Right lobe of liver (tissue), 4 donors: Measurements from ENCODE around the gene FAM204A.

Experiments
- POLR2A ChIP-seq: fragments of 450-650 bp; IDR thresholded peaks from one replicate; pipeline ENCODE4 v1.6.1; 2017; ENCODE audit warnings: antibody characterized with exemption, mild to moderate bottlenecking
- TF ChIP-seq, protein P1 (sequence below), 4 donors: fragments of 200-600 bp in 3 of 4; fragments of 450-650 bp in 1 of 4; IDR thresholded peaks; one replicate each; pipeline versions ENCODE4 v1.5.1 to v1.8.0; 2016 to 2022; ENCODE audit warnings: antibody characterized with exemption in 4 of 4, mild to moderate bottlenecking in 2 of 4
- donor health status: DM: no; HTN: no; CAD: no.
- donor health status: DM: no; HTN: no; CAD: no.
- donor health status: DM: no; HTN: yes; CAD: no.

DNA sequence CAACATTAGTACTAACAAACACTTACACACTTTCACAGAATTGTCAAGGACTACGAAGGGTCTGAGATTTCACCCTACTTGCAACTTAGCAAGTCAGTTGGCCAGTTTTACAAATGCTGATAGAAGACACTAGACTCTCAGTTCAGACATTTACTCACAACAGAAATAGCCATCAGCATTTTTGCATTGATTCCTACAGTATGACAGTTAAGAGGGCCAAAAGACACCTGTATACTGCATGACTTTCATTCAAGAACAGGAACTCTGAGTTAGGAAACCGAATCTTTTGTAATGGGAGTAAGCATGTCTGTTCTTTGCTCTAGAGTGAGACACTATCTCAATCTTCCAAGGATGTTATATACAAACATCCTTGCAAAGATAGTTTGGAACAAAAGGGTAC, 40.9 kb downstream of the FAM204A start:
- no peak for TF ChIP-seq POLR2A
- TF ChIP-seq, protein P1, sequence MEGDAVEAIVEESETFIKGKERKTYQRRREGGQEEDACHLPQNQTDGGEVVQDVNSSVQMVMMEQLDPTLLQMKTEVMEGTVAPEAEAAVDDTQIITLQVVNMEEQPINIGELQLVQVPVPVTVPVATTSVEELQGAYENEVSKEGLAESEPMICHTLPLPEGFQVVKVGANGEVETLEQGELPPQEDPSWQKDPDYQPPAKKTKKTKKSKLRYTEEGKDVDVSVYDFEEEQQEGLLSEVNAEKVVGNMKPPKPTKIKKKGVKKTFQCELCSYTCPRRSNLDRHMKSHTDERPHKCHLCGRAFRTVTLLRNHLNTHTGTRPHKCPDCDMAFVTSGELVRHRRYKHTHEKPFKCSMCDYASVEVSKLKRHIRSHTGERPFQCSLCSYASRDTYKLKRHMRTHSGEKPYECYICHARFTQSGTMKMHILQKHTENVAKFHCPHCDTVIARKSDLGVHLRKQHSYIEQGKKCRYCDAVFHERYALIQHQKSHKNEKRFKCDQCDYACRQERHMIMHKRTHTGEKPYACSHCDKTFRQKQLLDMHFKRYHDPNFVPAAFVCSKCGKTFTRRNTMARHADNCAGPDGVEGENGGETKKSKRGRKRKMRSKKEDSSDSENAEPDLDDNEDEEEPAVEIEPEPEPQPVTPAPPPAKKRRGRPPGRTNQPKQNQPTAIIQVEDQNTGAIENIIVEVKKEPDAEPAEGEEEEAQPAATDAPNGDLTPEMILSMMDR (IDR thresholded peaks at IDR 0.05), result no peak
